T-helper 2 cell treated with Interferon-gamma antibody and Interleukin-4, amounts not matched to agents 100 ng/mL and 5 ng/mL, for 36 hours (primary cell): ENCODE results near the gene MEF2A. TPM values are rescaled to one million over a fixed set of nuclear protein-coding genes. Genes with fewer than 3 reads are reported as not detected.

Experiments
- intact Hi-C: fragments of 100-400 bp; cut with micrococcal nuclease; formaldehyde crosslinking; loops from one replicate; pipeline ENCODE4 v1.15.1; 2023
- total RNA-seq: library from RNA; stranded (reverse); gene quantifications from 2 replicates; pipeline ENCODE4 v1.2.3, GENCODE V29; 2022

The MEF2A gene
- total RNA-seq, 1 donor from 2014 or later, result 28.9 TPM

GRCh38 chr15:99604865-99605264 is 39.1 kb downstream of the MEF2A start:
- intact Hi-C loops, result no loop called here

GRCh38 chr15:99605490-99605931 is 39.7 kb downstream of the MEF2A start:
- intact Hi-C loops, result no loop called here

- intact Hi-C loops, result no loop called here
Measured at GRCh38 chr15:99605990-99606389, 40.2 kb downstream of the MEF2A start.

DNA sequence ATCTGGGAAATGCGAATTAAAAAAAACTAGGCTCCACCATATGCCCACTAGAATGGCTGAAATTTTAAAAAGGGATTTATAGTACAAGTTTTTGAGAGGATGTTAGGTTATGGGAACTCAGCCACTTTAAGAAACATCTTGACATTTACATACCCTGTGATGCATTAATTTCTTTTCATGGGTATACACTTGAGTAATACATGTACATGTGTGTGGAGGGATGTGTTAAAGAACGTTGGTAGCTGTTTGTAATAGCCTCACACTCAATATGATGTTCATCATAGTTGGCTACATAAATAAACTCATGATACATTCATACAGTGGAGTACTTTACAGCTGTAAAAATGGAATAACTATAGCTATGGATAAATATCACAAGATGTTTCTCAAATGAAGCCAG is 40.9 kb downstream of the MEF2A start:
- intact Hi-C loops, result no loop called here

DNA sequence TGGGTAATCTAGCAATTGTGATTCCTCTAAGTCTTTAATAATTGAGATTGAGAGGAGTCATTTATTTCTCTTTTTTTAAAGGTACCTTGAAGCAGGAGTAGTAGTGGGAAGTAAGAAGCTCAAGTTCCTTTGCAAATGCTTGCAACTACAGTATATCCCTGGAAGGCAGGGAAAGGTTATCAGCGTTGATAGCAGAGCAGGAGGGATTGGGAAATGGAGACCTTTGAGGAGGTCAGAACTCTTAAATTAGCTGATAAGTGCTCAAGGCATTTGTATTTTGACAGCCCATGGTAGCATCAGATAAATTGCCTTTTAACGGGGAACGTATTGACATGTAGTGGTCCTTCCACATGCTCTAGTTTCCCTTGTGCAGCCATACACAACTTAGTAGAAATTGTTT is 47.7 kb downstream of the MEF2A start:
- intact Hi-C loops, result no loop called here

GRCh38 chr15:99613887-99614647 is 48.3 kb downstream of the MEF2A start:
- intact Hi-C loops, result no loop called here

GRCh38 chr15:99614749-99615288 is 49.0 kb downstream of the MEF2A start:
- intact Hi-C loops, result no loop called here

GRCh38 chr15:99615460-99615859 is 49.7 kb downstream of the MEF2A start:
- intact Hi-C loops, result no loop called here

DNA sequence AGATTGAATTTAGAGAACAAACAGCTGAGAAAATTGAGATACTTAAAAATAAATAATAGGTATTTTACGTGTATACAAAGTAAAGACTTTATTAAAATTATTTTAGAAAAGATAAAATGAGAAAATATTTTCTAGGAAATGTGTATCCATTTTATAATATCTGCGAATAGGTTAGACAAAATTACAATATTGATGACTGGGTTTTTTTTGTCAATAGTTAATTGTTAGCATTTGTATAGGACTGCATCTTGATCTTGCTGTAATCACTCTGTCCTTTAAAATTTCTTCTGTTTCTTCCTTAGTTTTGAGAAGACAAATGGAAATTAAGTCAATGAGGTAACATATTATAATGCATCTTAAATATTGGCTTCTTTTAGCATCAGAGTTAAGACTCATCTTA is 50.3 kb downstream of the MEF2A start:
- intact Hi-C loops, result no loop called here

DNA sequence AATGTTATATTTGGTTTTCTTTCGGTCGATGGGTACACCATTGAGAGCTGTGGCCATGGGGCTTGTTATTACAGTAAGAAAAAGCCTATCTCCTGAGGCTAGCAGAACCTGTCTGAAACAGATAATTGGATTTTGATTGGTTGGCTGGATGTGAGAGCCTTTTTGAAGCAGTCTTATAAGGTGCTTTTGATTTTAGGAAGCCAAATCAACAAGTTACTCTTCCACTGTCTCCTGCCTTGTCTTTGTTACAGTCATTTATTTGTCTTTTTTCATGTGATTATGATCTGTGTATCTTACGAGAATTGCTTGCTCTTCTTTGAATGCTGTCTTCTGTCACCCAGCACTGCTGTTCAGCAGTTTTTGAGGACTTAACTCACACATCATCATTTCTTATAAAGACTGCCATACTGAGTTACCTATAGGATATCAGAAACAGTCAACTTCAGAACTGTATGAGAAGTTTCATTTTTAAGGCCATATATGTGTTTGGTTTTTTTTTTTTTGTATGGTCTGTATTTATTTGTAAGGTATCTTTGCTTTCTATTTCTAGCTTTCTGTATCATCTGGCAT is 51.1 kb downstream of the MEF2A start:
- intact Hi-C loops, result no loop called here

DNA sequence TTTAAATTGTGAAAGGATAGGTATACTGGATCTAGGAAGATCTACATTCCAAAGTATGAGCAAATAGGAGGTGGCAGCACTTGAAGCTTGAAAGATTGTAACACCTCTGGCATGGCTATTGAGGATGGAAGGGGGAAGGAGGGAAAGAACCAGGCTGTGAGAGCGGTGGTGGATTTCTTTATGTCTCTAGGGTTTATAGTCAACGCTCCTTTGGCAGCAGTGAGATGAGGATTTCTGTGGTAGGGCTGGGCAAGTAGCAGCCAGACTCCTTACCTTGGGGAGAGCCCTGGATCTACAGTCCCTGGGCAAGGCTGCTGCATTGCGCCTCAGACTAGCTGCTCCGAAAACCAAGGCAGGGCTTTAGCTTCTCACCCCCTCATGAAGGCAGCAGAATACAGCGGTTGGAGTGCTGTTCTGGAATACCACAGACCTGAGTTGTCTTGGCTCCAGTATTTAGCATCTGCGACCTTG is 53.2 kb downstream of the MEF2A start:
- intact Hi-C loops, result no loop called here

DNA sequence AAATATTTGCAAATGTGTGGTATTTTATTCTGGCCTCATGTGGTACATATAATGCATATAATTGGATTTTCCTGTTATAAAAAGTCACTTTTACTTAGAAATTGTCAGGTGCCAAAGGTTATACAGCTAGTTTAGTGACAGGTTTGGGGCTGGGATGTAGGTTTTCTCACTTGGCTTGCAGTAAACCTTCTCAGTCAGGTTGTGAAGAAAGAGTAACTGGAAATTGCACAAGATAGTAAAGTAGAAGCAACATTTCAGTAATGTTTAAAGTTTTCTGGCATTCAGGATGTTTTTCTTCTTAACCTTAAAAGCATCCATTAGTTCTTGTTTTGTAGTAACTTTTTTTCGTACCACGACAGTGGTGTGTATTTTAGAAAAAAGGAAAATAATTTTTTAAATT is 53.9 kb downstream of the MEF2A start:
- intact Hi-C loops, result no loop called here

- intact Hi-C loops, result no loop called here
Measured at GRCh38 chr15:99620178-99620577, 54.4 kb downstream of the MEF2A start.

- intact Hi-C loops, result no loop called here
Measured at GRCh38 chr15:99621767-99622166, 56.0 kb downstream of the MEF2A start.

GRCh38 chr15:99628374-99629001 is 62.7 kb downstream of the MEF2A start:
- intact Hi-C loops, result no loop called here

GRCh38 chr15:99630607-99631131 is 64.9 kb downstream of the MEF2A start:
- intact Hi-C loops, result no loop called here

DNA sequence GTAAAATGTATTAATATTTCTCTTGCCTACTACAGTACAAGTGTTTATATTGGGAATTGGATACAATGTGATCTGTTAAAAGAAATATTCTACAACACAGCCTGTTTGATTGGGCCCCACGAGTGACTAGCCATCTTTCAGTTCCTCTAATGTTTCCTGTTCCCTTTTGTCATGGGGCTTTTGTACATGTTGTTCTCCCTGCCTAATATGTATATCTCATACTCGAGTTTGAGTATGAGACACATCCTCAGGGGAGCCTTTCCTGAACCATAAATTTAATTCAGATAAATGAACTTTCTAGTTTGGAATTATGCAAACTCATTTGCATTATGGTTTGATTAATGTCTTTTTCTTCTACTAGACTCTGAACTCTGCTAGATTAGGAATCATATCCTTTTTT is 65.5 kb downstream of the MEF2A start:
- intact Hi-C loops, result no loop called here

GRCh38 chr15:99632521-99632920 is 66.7 kb downstream of the MEF2A start:
- intact Hi-C loops, result no loop called here

GRCh38 chr15:99633655-99634054 is 67.9 kb downstream of the MEF2A start:
- intact Hi-C loops, result no loop called here

- intact Hi-C loops, result no loop called here
Measured at GRCh38 chr15:99634576-99634975, 68.8 kb downstream of the MEF2A start.

GRCh38 chr15:99635145-99635544 is 69.4 kb downstream of the MEF2A start:
- intact Hi-C loops, result no loop called here

- intact Hi-C loops, result no loop called here
Measured at GRCh38 chr15:99635794-99636193, 70.0 kb downstream of the MEF2A start.
